Measurements from ENCODE around the gene SYF2.
"Not testable (repeated sequence)": the region's sequence is repeated elsewhere in the genome, so short reads cannot be mapped to it uniquely, and the experiment has no call there.

The SYF2 gene

GRCh38 chr1:25245809-25246599 lies 13.7 kb upstream of the SYF2 start:
- no peak for DNase-seq

- no peak for DNase-seq
Measured at GRCh38 chr1:25245393-25245792, 13.1 kb upstream of the SYF2 start.

GRCh38 chr1:25243907-25244306 lies 11.6 kb upstream of the SYF2 start:
- peak; percentile 28 for DNase-seq

- peak; percentile 85 for DNase-seq
Measured at GRCh38 chr1:25239681-25240541, 7.6 kb upstream of the SYF2 start.

GRCh38 chr1:25238046-25238445 lies 5.7 kb upstream of the SYF2 start:
- no peak for DNase-seq

- DNase-seq: not testable (repeated sequence)
Measured at GRCh38 chr1:25236261-25236660, 4.0 kb upstream of the SYF2 start.

- not testable (repeated sequence) for DNase-seq
Measured at GRCh38 chr1:25235411-25235810, 3.1 kb upstream of the SYF2 start.

- DNase-seq: peak; percentile 81
Measured at GRCh38 chr1:25232866-25233784, 823 bp upstream of the SYF2 start.

GRCh38 chr1:25223471-25223870 lies 8.8 kb downstream of the SYF2 start:
- DNase-seq: peak; percentile 11

GRCh38 chr1:25222606-25223005 lies 9.7 kb downstream of the SYF2 start:
- no peak for DNase-seq

- DNase-seq: no peak
Measured at GRCh38 chr1:25220666-25221065, 11.6 kb downstream of the SYF2 start.

GRCh38 chr1:25219661-25220251 lies 12.5 kb downstream of the SYF2 start:
- DNase-seq: no peak

- DNase-seq: no peak
Measured at GRCh38 chr1:25217598-25218232, 14.6 kb downstream of the SYF2 start.

- DNase-seq: no peak
Measured at GRCh38 chr1:25217015-25217414, 15.3 kb downstream of the SYF2 start.

GRCh38 chr1:25216123-25216522 lies 16.2 kb downstream of the SYF2 start:
- no peak for DNase-seq

- DNase-seq: no peak
Measured at GRCh38 chr1:25212725-25213124, 19.6 kb downstream of the SYF2 start.

GRCh38 chr1:25210728-25211127 lies 21.6 kb downstream of the SYF2 start:
- DNase-seq: no peak

- no peak for DNase-seq
Measured at GRCh38 chr1:25209516-25209915, 22.8 kb downstream of the SYF2 start.

GRCh38 chr1:25208561-25209222 lies 23.6 kb downstream of the SYF2 start:
- DNase-seq: no peak

GRCh38 chr1:25208092-25208491 lies 24.2 kb downstream of the SYF2 start:
- no peak for DNase-seq

- DNase-seq: peak; percentile 28
Measured at GRCh38 chr1:25206201-25206600, 26.1 kb downstream of the SYF2 start.
